Fibroblast of skin of scalp (primary cell): ENCODE results near the gene ING4.

ENCODE experiments used
- DNase-seq: peaks from one replicate; pipeline ENCODE4 v3.0.0-alpha.2; 2013

ING4 gene

GRCh38 chr12:6688543-6688998 is 25.7 kb upstream of the ING4 start:
- no peak for DNase-seq

DNA sequence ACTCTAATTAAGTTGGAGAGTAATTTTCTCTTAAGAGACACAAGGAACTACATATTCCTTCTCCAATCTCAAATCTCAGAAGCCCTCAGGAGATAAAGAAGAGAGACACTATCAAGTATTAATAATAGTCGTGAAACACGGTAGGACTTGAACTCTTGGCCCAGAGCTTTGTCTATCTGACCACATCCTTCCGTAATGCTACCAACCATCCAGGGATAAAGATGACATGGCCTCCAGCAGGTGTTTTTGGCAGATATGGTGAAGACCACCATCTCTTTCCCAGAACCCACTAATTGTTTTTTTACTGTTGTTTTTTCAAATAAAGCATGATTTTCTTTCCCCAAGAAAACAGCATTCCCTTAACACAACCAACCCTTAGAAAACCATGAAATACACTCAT is 22.9 kb upstream of the ING4 start:
- no peak for DNase-seq

- peak; percentile 42 for DNase-seq
Observed at GRCh38 chr12:6684609-6685008, 21.7 kb upstream of the ING4 start.

DNA sequence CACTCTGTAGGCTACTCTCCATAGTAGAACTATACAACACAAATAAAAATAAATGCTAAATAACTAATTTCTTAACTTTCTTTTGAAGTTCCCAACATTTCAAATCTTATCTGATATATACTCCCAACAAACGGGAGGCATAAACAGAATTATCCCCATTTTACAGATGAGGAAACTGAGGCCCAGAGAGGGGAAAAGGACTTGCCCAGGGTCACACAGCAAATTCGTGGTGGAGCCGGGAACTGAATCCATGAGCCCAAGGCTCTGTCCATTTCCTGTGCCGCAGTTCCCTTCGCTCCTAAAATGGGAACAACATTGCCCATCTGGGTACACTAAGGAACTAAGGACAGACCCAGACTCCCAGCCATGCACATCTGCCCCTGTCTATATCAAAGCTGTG is 14.0 kb upstream of the ING4 start:
- no peak for DNase-seq

DNA sequence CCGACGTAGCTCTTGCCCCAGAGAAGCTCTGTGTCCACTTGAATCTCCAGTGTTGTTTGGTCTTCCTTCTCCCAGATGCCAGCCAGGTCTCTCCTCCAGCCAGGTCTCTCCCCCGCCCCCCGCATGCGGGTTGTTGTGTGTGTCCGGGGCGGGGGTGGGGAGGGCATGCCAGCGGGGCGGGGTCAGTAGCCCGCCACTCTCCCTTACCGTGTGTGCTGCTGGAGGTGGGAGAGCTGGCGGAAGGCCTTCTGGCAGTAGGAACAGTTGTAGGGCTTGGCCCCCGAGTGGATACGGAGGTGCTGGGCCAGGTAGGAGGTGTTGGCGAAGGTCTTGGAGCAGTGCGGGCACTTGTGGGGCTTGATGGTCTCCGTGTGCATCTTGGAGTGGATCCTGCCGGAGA is 9.2 kb upstream of the ING4 start:
- DNase-seq: no peak

- no peak for DNase-seq
Observed at GRCh38 chr12:6667559-6668210, 4.8 kb upstream of the ING4 start.

DNA sequence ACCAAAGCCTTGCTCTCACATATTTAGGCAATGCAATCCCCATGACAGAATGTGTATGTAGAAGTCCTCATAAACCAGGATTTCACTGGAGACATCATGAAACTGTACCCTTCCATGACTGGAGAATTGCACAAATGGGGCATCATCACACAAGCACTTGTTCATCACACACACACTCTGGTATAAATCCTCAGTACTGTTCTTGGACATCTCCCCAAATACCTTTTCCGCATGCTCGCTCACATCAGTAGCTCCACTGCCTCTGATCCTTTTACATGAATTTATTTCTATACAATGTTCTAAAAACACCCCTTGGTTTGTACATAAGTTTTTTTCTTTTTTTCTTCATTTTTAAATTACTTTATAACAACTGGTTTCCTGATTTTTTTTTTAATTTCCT is 3.3 kb upstream of the ING4 start:
- DNase-seq: no peak

DNA sequence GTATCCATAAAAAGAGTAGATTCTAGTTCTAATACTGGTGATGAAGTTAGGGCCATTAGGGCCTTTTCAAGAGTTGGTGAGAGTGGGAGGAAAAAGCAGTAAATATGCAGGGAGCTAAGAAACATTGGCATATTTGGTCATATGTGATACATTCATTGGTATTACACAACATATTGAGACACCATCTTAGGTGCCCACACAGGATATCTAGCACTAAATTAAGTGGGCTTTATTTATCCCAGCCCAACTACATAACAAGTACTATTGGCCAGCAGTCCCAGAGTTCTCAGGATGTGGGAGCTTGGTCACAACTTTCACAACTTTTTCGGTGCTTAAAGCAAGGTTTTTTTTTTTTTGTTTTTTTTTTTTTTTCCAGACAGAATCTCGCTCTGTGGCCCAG is 2.0 kb upstream of the ING4 start:
- no peak for DNase-seq

DNA sequence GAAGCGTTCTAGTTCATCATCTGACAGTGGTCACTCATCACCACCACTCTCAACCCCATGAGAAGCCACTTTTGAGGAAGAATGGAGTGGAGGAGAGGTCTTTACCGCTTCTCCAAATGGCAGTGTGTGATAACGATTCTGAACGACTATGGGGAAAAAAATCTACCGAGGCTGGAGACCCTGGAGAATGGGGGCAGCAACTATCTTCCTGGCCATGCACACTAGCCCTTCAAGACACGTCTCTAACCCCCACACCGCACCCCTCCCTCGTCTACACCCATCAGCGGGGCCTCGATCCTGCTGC is 365 bp downstream of the ING4 start:
- no peak for DNase-seq

DNA sequence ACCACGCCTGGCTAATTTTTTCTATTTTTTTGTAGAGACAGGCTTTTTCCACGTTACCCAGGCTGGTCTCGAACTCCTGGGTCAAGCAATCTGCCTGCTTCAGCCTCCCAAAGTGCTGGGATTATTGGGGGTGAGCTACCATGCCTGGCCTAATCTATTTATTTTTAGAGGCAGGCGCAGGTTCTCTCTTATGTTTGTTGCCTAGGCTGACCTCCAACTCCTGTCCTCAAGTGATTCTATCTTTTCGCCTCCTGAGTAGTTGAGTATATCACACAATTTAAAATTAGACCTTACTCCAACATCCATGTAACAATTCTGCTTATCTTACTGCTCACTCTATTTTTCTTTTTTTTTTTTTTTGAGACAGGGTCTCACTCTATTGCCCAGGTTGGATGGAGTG is 8.9 kb downstream of the ING4 start:
- no peak for DNase-seq

DNA sequence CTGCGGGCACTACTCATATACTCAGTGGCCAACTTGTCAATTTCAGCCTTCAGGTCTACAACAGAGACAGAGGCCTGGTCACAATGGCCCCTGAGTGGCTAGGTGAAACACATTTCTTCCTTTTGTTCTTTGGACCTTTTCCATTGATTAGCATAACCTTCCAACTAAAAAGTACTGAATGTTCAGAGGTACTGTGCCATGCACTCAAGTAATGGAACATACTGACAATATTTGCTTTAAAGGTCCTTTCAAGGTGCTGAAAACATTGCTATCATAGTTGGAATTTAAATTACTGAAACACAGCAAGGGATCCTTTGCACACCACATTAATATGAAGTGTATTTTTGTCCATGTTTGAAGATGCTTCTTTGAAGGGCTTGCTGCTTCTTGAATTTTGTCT is 9.6 kb downstream of the ING4 start:
- no peak for DNase-seq

DNA sequence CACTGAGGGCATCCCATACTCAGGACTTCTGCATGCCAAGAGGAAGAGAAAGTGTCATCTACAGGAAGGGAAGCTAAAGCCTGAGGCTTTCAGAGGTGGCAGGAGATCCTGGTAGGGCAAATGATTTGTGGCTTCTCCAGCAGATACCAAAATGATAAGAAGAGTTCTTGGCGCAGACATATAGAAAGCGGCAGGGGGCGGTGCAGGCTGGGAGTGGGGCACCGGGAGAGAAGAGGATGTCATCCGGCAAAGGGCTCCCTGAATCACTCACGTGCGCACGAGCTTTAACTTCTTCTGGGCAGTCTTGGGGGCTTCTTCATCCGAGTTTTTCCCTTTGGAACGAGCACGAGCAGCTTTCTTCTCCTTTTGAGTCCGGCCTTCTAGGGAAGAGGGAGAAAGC is 10.5 kb downstream of the ING4 start:
- no peak for DNase-seq

DNA sequence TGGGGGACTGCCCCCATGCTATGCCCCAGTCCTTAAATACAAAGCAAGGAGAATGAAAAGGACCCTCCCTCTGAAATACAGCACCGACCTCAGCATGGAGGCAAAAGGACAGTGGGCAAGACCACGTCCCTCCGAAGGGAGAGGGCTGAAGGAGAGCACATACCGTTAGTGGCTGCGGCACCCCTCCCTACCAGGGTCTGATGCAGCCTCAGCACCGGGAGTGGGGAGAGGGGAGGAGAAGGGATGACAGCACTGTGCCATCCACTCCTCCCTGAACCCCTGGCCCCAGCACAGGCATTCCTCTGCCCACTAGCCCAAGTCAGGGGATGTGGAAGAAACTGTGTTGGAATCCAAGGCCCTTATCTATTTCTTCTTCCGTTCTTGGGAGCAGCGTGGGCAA is 12.1 kb downstream of the ING4 start:
- DNase-seq: no peak

DNA sequence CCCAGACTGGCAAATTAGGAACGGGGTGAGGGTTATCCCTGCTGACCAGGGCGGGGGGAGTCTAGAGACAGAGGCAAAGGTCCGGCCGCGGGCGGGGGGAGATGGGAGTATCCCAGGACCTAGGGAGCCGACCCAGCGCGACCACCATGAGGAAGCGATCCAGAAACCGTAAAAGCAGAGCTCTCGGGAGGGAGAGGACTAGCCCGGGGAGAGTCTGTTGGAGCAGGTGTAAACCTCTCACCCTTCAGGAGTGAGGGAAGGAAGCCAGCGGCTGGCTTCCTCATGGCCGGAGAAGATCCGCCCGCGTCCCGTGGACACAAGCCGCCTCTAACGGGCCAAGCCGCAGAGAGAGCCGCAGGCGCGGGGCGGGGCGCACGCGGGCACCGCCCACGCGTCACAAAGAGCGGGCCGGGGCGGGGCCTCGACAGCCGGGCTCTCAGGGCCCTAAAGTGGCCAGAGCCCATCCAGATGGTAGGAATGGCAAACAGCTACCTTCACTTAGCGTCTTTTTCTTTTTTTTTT is 15.8 kb downstream of the ING4 start, which contains the start of gene ACRBP:
Gene ACRBP (minus strand): TSS at position 350 of the 522 bp plus-strand sequence. CDS start 66 bp downstream, at position 284.
- DNase-seq: peak; percentile 51

GRCh38 chr12:6646276-6647082 is 16.4 kb downstream of the ING4 start:
- no peak for DNase-seq

- peak; percentile 29 for DNase-seq
Observed at GRCh38 chr12:6644903-6645302, 18.0 kb downstream of the ING4 start.

DNA sequence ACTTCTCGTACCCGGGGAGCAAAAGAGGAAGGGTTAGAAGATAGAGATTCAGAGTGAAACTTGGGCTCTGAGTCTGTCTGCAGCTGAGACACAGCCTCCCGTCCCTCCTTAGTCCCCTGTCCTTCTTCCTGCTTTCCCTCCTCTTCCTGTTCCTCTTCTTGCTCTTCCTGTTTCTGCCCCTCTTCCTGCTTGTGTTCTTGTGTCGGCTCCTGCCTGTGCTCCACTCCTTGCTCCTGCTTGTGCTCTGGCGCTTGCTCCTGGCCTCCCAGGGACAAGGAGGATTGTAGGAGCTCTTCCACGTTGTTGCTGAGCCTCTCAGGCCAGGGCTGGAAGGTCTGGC is 18.7 kb downstream of the ING4 start:
- no peak for DNase-seq

DNA sequence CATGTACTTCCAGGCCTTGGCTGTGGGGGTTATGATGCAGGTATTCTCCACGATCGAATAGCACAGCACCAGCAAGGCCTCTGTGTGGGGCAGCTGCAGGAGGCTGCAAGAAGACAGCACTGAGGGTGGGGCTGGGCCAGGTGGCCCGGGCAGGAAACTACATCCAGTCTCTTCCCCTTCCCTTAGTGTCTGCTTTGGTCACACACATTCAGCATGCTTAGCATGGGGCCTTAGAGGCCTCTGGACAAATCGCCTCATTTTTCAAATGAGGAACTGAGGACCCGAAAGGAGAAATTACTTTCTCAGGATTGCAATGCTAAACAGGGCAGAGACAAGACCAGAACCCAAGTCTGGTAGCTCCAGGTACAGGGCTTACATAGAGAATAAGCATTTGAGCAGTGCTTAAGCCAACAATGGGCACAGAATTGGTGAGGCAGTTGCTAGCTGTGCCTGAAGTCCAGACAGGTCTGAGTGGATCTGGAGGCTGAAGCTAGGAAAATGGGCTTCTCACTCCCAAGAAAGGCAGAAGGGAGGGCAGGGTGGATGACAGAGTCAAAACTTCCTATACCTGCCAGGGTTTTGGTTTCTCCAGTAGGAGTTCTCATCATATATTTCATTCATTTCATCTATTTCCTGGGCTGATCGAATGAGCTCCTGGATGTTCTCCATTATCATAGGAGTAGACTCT is 19.2 kb downstream of the ING4 start:
- no peak for DNase-seq

DNA sequence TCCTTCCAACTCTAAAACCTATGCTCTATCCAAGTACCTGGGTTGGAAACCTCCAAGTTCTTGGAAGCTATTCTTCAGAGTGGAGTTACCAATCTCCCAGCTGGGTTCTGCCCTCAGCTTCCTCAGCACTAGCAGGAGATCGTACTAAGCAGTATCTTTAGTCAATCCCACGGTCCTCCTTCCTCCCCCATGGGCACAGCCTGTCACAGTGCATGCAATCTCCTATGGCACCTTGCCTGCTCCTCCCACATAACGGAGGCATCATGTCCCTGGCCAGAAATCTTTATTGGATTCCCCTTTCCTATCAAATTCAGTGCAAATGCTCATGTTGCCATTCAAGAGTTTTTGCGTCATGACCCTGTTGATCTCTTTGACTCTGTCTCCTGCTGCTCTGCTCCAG is 21.8 kb downstream of the ING4 start:
- DNase-seq: no peak

GRCh38 chr12:6640497-6640896 is 22.4 kb downstream of the ING4 start:
- no peak for DNase-seq

DNA sequence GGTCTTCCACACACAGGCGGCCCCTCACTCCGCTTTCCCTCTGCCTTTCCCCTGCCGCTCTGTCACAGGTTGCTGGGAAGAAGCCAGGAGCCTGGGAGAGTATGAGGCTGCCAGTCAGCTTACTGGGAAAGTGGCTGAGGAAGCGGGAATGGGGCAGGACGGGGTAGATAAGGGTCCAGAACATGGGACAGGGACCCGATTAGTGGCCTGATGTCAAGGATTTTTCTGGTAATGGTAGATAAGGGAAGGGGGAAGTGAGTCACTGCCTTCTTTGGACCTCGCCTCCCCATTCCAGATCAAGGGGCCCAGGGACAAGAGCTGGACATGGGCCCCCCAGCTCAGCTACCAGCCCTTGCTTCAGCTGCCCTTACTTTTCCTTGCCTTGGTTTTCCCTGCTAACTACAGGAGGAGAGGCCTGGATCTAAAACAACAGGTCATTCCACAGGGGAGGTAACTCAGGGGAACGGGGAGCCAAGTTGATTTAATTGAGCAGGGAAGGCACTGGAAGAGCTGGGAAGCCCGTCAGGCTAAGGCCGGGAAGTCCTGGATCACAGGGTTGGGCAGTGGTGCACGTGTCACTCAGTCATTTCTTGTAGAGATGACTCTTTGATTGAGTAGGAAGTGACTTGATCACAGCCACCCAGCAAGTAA is 23.6 kb downstream of the ING4 start:
- DNase-seq: no peak

GRCh38 chr12:6638305-6638704 is 24.6 kb downstream of the ING4 start:
- DNase-seq: no peak

- DNase-seq: peak; percentile 70
Observed at GRCh38 chr12:6635856-6636531, 26.9 kb downstream of the ING4 start, which contains the start of gene LPAR5. LPAR5 (minus strand) TSS chr12:6635959; CDS start chr12:6621248, 14,711 bp downstream.
